Esophagus squamous epithelium (tissue), 4 donors: ENCODE data around the gene TTC28.

Source experiments
- CTCF ChIP-seq, 6 experiments: fragments of 450-650 bp in 4 of 6; fragments of 200-600 bp in 2 of 6; sonication (generic) in 2 of 6; IDR thresholded peaks; one replicate each; pipeline ENCODE4 v1.5.1; 2016 to 2019; ENCODE audit warnings: antibody characterized with exemption in 6 of 6, mild to moderate bottlenecking in 4 of 6, moderate library complexity in 4 of 6
- POLR2A ChIP-seq, 4 donors: fragments of 450-650 bp; IDR thresholded peaks; one replicate each; pipeline ENCODE4 v1.6.1; 2017; ENCODE audit warnings: antibody characterized with exemption in 4 of 4, mild to moderate bottlenecking in 4 of 4, moderate library complexity in 3 of 4

- TF ChIP-seq CTCF (IDR thresholded peaks at IDR 0.05), result no peak
- no peak for TF ChIP-seq POLR2A (IDR thresholded peaks at IDR 0.05)
Observed at GRCh38 chr22:28283068-28283654, 396.5 kb downstream of the TTC28 start.
